PC-3 (cell line): Measurements from ENCODE around the gene IFT122. TPM values are rescaled to one million over a fixed set of nuclear protein-coding genes. Genes with fewer than 3 reads are reported as not detected.

ENCODE experiments used
- ATAC-seq: fragments of 200-7000 bp; cut with Tn5 transposase; 2 replicates; pipeline ENCODE4 v1.9.1; 2020; ENCODE audit warnings: mild to moderate bottlenecking, moderate library complexity
- BruUV-seq: library from RNA; stranded (reverse); fragments of 400-500 nt; replicated peaks from 2 replicates; lab custom pipeline; 2021; lab: Mats Ljungman, UMichigan
- CTCF ChIA-PET: fragments of 300-600 bp; sonication (Branson Sonifier 250); formaldehyde crosslinking; loops from one replicate; lab custom pipeline; 2022; ENCODE audit warnings: antibody characterized with exemption; lab: Charles Lee
- POLR2A ChIA-PET: fragments of 300-600 bp; sonication (Branson Sonifier 250); formaldehyde crosslinking; loops from one replicate; lab custom pipeline; 2022; ENCODE audit warnings: antibody characterized with exemption; ENCODE audit not compliant: unreplicated experiment; lab: Charles Lee
- DNase-seq: peaks from one replicate; pipeline ENCODE4 v3.0.0-alpha.2; 2015
- H2AFZ ChIP-seq: fragments of 300-600 bp; sonication (generic); 2 replicates; pipeline ENCODE4 v1.6.0; 2016; ENCODE audit warnings: antibody characterized with exemption, low read length
- H3F3A ChIP-seq: fragments of 300-600 bp; sonication (generic); one replicate; pipeline ENCODE4 v1.6.0; 2017; ENCODE audit warnings: antibody characterized with exemption, low read length, control low read depth, mild to moderate bottlenecking; ENCODE audit not compliant: unreplicated experiment
- H3K27ac ChIP-seq: fragments of 300-600 bp; sonication (generic); 2 replicates; pipeline ENCODE4 v1.5.1; 2016; ENCODE audit warnings: mild to moderate bottlenecking, low read length
- H3K27me3 ChIP-seq: fragments of 300-600 bp; sonication (generic); 2 replicates; pipeline ENCODE4 v1.6.1; 2016; ENCODE audit warnings: low read length, mixed read lengths
- H3K36me3 ChIP-seq: fragments of 300-600 bp; sonication (generic); 2 replicates; pipeline ENCODE4 v1.6.1; 2016; ENCODE audit warnings: low read depth, mixed run types, low read length, mixed read lengths
- H3K4me1 ChIP-seq: fragments of 300-600 bp; sonication (generic); 2 replicates; pipeline ENCODE4 v1.5.1; 2016; ENCODE audit warnings: low read length; ENCODE audit not compliant: insufficient read depth
- H3K4me2 ChIP-seq: fragments of 300-600 bp; sonication (generic); 2 replicates; pipeline ENCODE4 v1.6.0; 2016; ENCODE audit warnings: low read length
- H3K4me3 ChIP-seq: fragments of 300-600 bp; sonication (generic); 2 replicates; pipeline ENCODE4 v1.5.1; 2016; ENCODE audit warnings: mild to moderate bottlenecking, low read length, mixed read lengths
- H3K79me2 ChIP-seq: fragments of 300-600 bp; sonication (generic); 2 replicates; pipeline ENCODE4 v1.6.1; 2017; ENCODE audit warnings: low read length, mixed read lengths
- H3K9ac ChIP-seq: fragments of 300-600 bp; sonication (generic); 2 replicates; pipeline ENCODE4 v1.6.0; 2016; ENCODE audit warnings: mild to moderate bottlenecking, low read length
- H3K9me2 ChIP-seq: fragments of 300-600 bp; sonication (generic); replicated peaks from 2 replicates; pipeline ENCODE4 v1.6.1; 2016; ENCODE audit warnings: mixed run types, low read length, mixed read lengths
- H3K9me3 ChIP-seq: fragments of 300-600 bp; sonication (generic); 2 replicates; pipeline ENCODE4 v1.6.1; 2016; ENCODE audit warnings: low read length, mixed read lengths
- H4K20me1 ChIP-seq: fragments of 300-600 bp; sonication (generic); 2 replicates; pipeline ENCODE4 v1.6.1; 2016; ENCODE audit warnings: low read length, mixed read lengths
- CTCF ChIP-seq: fragments of 300-600 bp; sonication (generic); conservative IDR thresholded peaks from 2 replicates; pipeline ENCODE4 v1.5.1; 2017; ENCODE audit warnings: antibody characterized with exemption, low read depth, mild to moderate bottlenecking, low read length
- EZH2 ChIP-seq: fragments of 300-600 bp; sonication (generic); IDR thresholded peaks from one replicate; pipeline ENCODE4 v1.6.1; 2017; ENCODE audit warnings: antibody characterized with exemption, mild to moderate bottlenecking, low read length; ENCODE audit not compliant: unreplicated experiment
- EZH2phosphoT487 ChIP-seq: fragments of 300-600 bp; sonication (generic); IDR thresholded peaks from 2 replicates; pipeline ENCODE4 v1.6.1; 2018; ENCODE audit warnings: mild to moderate bottlenecking, antibody characterized with exemption, low read length, borderline replicate concordance
- intact Hi-C: fragments of 100-400 bp; cut with micrococcal nuclease; formaldehyde crosslinking; loops from 2 replicates; pipeline ENCODE4 v1.9.0; 2023
- total RNA-seq: library from RNA; depleted of rRNA; stranded (reverse); fragments of >200 nt; gene quantifications from 2 replicates; pipeline ENCODE4 v1.2.3, GENCODE V29; 2014

The IFT122 gene
- total RNA-seq, 1 experiment from 2014 or later = 10.2 TPM

- Histone ChIP-seq H3F3A (no peaks in the 10 kb centered on the region), H2AFZ (peak overlapping the region; percentile 77), H3K27ac (no peak overlapping the region), H3K9me2 (no peaks in the 10 kb centered on the region), H3K36me3 (peaks cover 19% of the 10 kb centered on the region; the same call in 1 of the 2 replicates), H3K27me3 (no peaks in the 10 kb centered on the region), H3K4me2 (peak overlapping the region; percentile 80), H3K9me3 (no peaks in the 10 kb centered on the region), H3K79me2 (no peaks in the 10 kb centered on the region), H4K20me1 (no peaks in the 10 kb centered on the region), H3K4me1 (peaks cover 17% of the 10 kb centered on the region), H3K4me3 (peak overlapping the region; percentile 59), H3K9ac (no peak overlapping the region)
- BruUV-seq = no TSS peak
- ChIA-PET POLR2A (no interaction called here), CTCF (no interaction called here)
- DNase-seq = no peak
- ATAC-seq = peak; percentile 14; the same call in 1 of the 2 replicates
- intact Hi-C loops = no loop called here
- TF ChIP-seq EZH2 = no peak
- no peak for TF ChIP-seq EZH2phosphoT487
- no peak for TF ChIP-seq CTCF
These were observed 12.0 kb upstream of the IFT122 start for GRCh38 chr3:129428007-129428375.

GRCh38 chr3:129428376-129429079 lies 11.5 kb upstream of the IFT122 start, which contains the start of gene EFCAB12:
Gene EFCAB12, minus strand, starts transcription at chr3:129428636. Its CDS starts 148 bp downstream, at chr3:129428488.
- ATAC-seq (peak; percentile 95), DNase-seq (peak; percentile 79)
- H3K4me3 ChIP-seq = peak within 1 kb of the TSS; percentile 59
- no peaks in the 10 kb centered on the region for H3F3A ChIP-seq
- peak within 1 kb of the TSS; percentile 77 for H2AFZ ChIP-seq
- no peak within 1 kb of the TSS for H3K27ac ChIP-seq
- H3K4me1 ChIP-seq = peaks cover 16% of the 10 kb centered on the region
- no peaks in the 10 kb centered on the region for H3K9me2 ChIP-seq
- H3K79me2 ChIP-seq = no peaks in the 10 kb centered on the region
- POLR2A ChIA-PET = interaction anchor here (0.6 kb wide), 1 partner anchor 29 kb away, joined by 7 read pairs; no protein-coding TSS in a partner anchor
- TSS peak; percentile 9 for BruUV-seq
- H3K4me2 ChIP-seq = peak within 1 kb of the TSS; percentile 80
- peaks cover 24% of the 10 kb centered on the region; the same call in 1 of the 2 replicates for H3K36me3 ChIP-seq
- CTCF ChIA-PET = no interaction called here
- no peak for TF ChIP-seq CTCF
- TF ChIP-seq EZH2phosphoT487 = no peak
- no peak for TF ChIP-seq EZH2
- H3K9me3 ChIP-seq = no peaks in the 10 kb centered on the region
- intact Hi-C loops = no loop called here
- no peaks in the 10 kb centered on the region for H4K20me1 ChIP-seq
- no peak within 1 kb of the TSS for H3K9ac ChIP-seq
- H3K27me3 ChIP-seq = no peaks in the 10 kb centered on the region

GRCh38 chr3:129429080-129429451 lies 11.0 kb upstream of the IFT122 start:
- Histone ChIP-seq H3K9ac (no peak overlapping the region), H3K4me1 (peaks cover 11% of the 10 kb centered on the region), H3K4me3 (0 out of 2 replicates have a peak overlapping the region, but pooled peaks have one; percentile 59), H3F3A (no peaks in the 10 kb centered on the region), H3K27me3 (no peaks in the 10 kb centered on the region), H2AFZ (peak overlapping the region; percentile 77), H3K9me2 (no peaks in the 10 kb centered on the region), H3K27ac (no peak overlapping the region), H3K79me2 (no peaks in the 10 kb centered on the region), H3K9me3 (no peaks in the 10 kb centered on the region), H3K4me2 (peak overlapping the region; percentile 80), H3K36me3 (peaks cover 28% of the 10 kb centered on the region; the same call in 1 of the 2 replicates), H4K20me1 (no peaks in the 10 kb centered on the region)
- intact Hi-C loops = no loop called here
- ChIA-PET POLR2A (interaction anchor here (0.6 kb wide), 1 partner anchor 29 kb away, joined by 7 read pairs; no protein-coding TSS in a partner anchor), CTCF (no interaction called here)
- BruUV-seq = no TSS peak
- ATAC-seq (no peak), DNase-seq (no peak)
- TF ChIP-seq EZH2phosphoT487 (no peak), EZH2 (no peak), CTCF (no peak)
